K562 (cell line): ENCODE results near the gene KIF27. TPM values are rescaled to one million over a fixed set of nuclear protein-coding genes. Genes with fewer than 3 reads are reported as not detected.
A peak's percentile ranks its signal among the peaks of the same experiment; 100 is the strongest.

Experiments
- ATAC-seq: fragments of 200-7000 bp; cut with Tn5 transposase; 3 replicates; pipeline ENCODE4 v1.9.1; 2020; ENCODE audit warnings: moderate library complexity
- BruUV-seq: library from RNA; stranded (reverse); fragments of 400-500 nt; replicated peaks from 2 replicates; lab custom pipeline; 2021; lab: Mats Ljungman, UMichigan
- CTCF ChIA-PET: fragments of 300-600 bp; formaldehyde crosslinking; extraction: SDS; loops from one replicate; lab custom pipeline; 2021; ENCODE audit warnings: low intra/inter-chr PET ratio; lab: Yijun Ruan, JAX
- POLR2A ChIA-PET: fragments of 300-600, 350-650 bp; sonication (Branson Sonifier 250); formaldehyde crosslinking; extraction: SDS; loops from one replicate; lab custom pipeline; 2021; ENCODE audit warnings: antibody characterized with exemption, inconsistent platforms; lab: Yijun Ruan, JAX
- DNase-seq, 4 experiments: peaks; one replicate each; pipeline versions ENCODE4 v3.0.0 to v3.0.0-alpha.2; 2011 to 2018; ENCODE audit warnings: low spot score in 3 of 4, mixed read lengths in 3 of 4; ENCODE audit errors: extremely low read depth in 1 of 4
- FAIRE-seq: peaks from 2 replicates; lab custom pipeline; 2011; peaks lifted over from hg19 to GRCh38; lab: Jason Lieb, UNC
- H2AFZ ChIP-seq: 2 replicates; pipeline ENCODE4 v1.6.0; 2011; ENCODE audit warnings: low read depth, low read length, control low read depth, inconsistent platforms
- H3K27ac ChIP-seq: fragments of 200-600 bp; 3 replicates; pipeline ENCODE4 v1.8.0; 2011; ENCODE audit warnings: low read depth, mild to moderate bottlenecking, control low read depth, inconsistent platforms, low read length, moderate library complexity, mixed read lengths; ENCODE audit errors: extremely low read depth
- H3K27me3 ChIP-seq, 2 experiments: fragments of 300-600 bp in 1 of 2; 2 replicates in 1 of 2; 3 replicates in 1 of 2; pipeline versions ENCODE4 v1.6.0 to v1.8.0; 2011; ENCODE audit warnings: inconsistent platforms in 2 of 2, low read length in 2 of 2, mild to moderate bottlenecking in 1 of 2, mixed read lengths in 1 of 2, moderate library complexity in 1 of 2; ENCODE audit not compliant: control insufficient read depth in 2 of 2, insufficient read depth in 2 of 2
- H3K36me3 ChIP-seq: fragments of 300-600 bp; 3 replicates; pipeline ENCODE4 v1.8.0; 2011; ENCODE audit warnings: mild to moderate bottlenecking, low read length, inconsistent platforms; ENCODE audit not compliant: control insufficient read depth, insufficient read depth
- H3K4me1 ChIP-seq, 2 experiments: fragments of 200-600 bp in 1 of 2; replicated peaks in 1 of 2; 2 replicates in 1 of 2; 3 replicates in 1 of 2; pipeline versions ENCODE4 v1.5.1 to v1.8.0; 2011; ENCODE audit warnings: inconsistent platforms in 2 of 2, low read length in 2 of 2, mild to moderate bottlenecking in 1 of 2, mixed read lengths in 1 of 2, moderate library complexity in 1 of 2; ENCODE audit not compliant: control insufficient read depth in 2 of 2, insufficient read depth in 2 of 2
- H3K4me2 ChIP-seq: 2 replicates; pipeline ENCODE4 v1.6.1; 2011; ENCODE audit warnings: low read length, control low read depth, inconsistent platforms, mixed read lengths; ENCODE audit not compliant: insufficient read depth
- H3K4me3 ChIP-seq: fragments of 200-600 bp; sonication (generic), shearing (Covaris generic); 2 replicates; pipeline ENCODE4 v1.5.1; 2016; ENCODE audit warnings: control low read depth, inconsistent platforms
- H3K79me2 ChIP-seq: fragments of 200-600 bp; 3 replicates; pipeline ENCODE4 v1.8.0; 2011; ENCODE audit warnings: low read length, inconsistent platforms; ENCODE audit not compliant: control insufficient read depth, insufficient read depth
- H3K9ac ChIP-seq, 2 experiments: 2 replicates each; pipeline versions ENCODE4 v1.6.0 to v1.6.1; 2011; ENCODE audit warnings: low read depth in 2 of 2, low read length in 2 of 2, control low read depth in 1 of 2, inconsistent platforms in 1 of 2, mild to moderate bottlenecking in 1 of 2, mixed read lengths in 1 of 2; ENCODE audit not compliant: insufficient read depth in 1 of 2
- H3K9me1 ChIP-seq: one replicate; pipeline ENCODE4 v1.6.0; 2011; ENCODE audit warnings: inconsistent platforms, mild to moderate bottlenecking, low read length, moderate library complexity; ENCODE audit not compliant: control insufficient read depth, insufficient read depth
- H3K9me3 ChIP-seq: replicated peaks from 2 replicates; pipeline ENCODE4 v1.5.1; 2011; ENCODE audit warnings: low read depth, low read length, inconsistent platforms; ENCODE audit not compliant: control insufficient read depth, insufficient read depth
- H4K20me1 ChIP-seq: replicated peaks from 2 replicates; pipeline ENCODE4 v1.6.1; 2011; ENCODE audit warnings: low read length, inconsistent platforms, mixed read lengths; ENCODE audit not compliant: control insufficient read depth, insufficient read depth
- HDAC2 ChIP-seq: fragments of 450-650 bp; IDR thresholded peaks from 2 replicates; pipeline ENCODE4 v1.6.1; 2016; ENCODE audit warnings: mild to moderate bottlenecking
- MYC ChIP-seq, 2 experiments: fragments of 250-450 bp in 1 of 2; sonication (Bioruptor Pico) in 1 of 2; IDR thresholded peaks; 2 replicates each; pipeline versions ENCODE4 v1.5.1 to v1.6.1; 2012 to 2021; ENCODE audit warnings: low read depth in 2 of 2, borderline replicate concordance in 1 of 2, improper control_type of control experiment in 1 of 2, low read length in 1 of 2, mild to moderate bottlenecking in 1 of 2, moderate library complexity in 1 of 2
- ZNF561 ChIP-seq: fragments of 450-650 bp; formaldehyde crosslinking; conservative IDR thresholded peaks from 2 replicates; pipeline ENCODE4 v1.4.0; 2020; ENCODE audit warnings: mild to moderate bottlenecking, moderate library complexity
- ZNF699 ChIP-seq: fragments of 250-450 bp; sonication (Bioruptor Pico); IDR thresholded peaks from 2 replicates; pipeline ENCODE4 v1.8.0; 2021; ENCODE audit warnings: mild to moderate bottlenecking, moderate library complexity; ENCODE audit not compliant: insufficient replicate concordance
- WGBS: fragments of 100-300 bp; shearing (Covaris generic); methylation state at CpG from one replicate; pipeline ENCODE4 v1.1.6; 2016; ENCODE audit warnings: low coverage, mixed read lengths; ENCODE audit not compliant: insufficient coverage; ENCODE audit errors: missing lambda C conversion rate; 5-methylcytosine and 5-hydroxymethylcytosine counted together
- in situ Hi-C: fragments of 300-500 bp; cut with MboI; formaldehyde crosslinking; loops from 4 replicates; pipeline ENCODE4 v1.15.0; 2018; ENCODE audit warnings: inconsistent platforms, mixed read lengths
- intact Hi-C: fragments of 100-400 bp; cut with micrococcal nuclease; formaldehyde crosslinking; loops from 2 replicates; pipeline ENCODE4 v1.14.2; 2022
- polyA plus RNA-seq, 8 experiments: library from polyadenylated mRNA; depleted of rRNA in 4 of 8; stranded (reverse) in 5 of 8; unstranded in 3 of 8; fragments of >200 nt; fragmentation: Nextera tagmentation in 2 of 8; fragmentation: Illumina TruSeq in 1 of 8; extraction: Ambion mirVana in 2 of 8; extraction: Trizol in 1 of 8; gene quantifications; 2 replicates each; pipeline versions ENCODE4 v1.2.1 to v1.2.3, GENCODE V29; 2011 to 2014; ENCODE audit warnings: inconsistent platforms in 1 of 8, missing spikeins in 1 of 8
- total RNA-seq, 7 experiments: library from RNA; depleted of rRNA in 6 of 7; stranded (reverse); fragments of >200 nt in 6 of 7; fragmentation: Illumina TruSeq in 2 of 7; extraction: Trizol in 2 of 7; gene quantifications; 2 replicates each; pipeline versions ENCODE4 v1.2.1 to v1.2.3, GENCODE V29; 2011 to 2021; ENCODE audit warnings: low replicate concordance in 1 of 7
- TF ChIP-seq, protein P1 (sequence below): fragments of 250-450 bp; sonication (Bioruptor Pico); IDR thresholded peaks from 2 replicates; pipeline ENCODE4 v1.4.0; 2020; ENCODE audit warnings: borderline replicate concordance

KIF27 gene
- total and polyA plus RNA-seq, 9 of the 15 experiments (the other 6 are each of a cell fraction or from before 2014, with no cell fraction given), result 0.32 to 2.4 (median 0.98) TPM

GRCh38 chr9:83957248-83957513 lies 35.9 kb upstream of the KIF27 start:
- peak overlapping the region; percentile 75 for H3K4me3 ChIP-seq
- FAIRE-seq, result no peak
- WGBS, result 0% methylated on average over 4 of the region's 4 CpGs

More at GRCh38 chr9:83957248-83957513, 35.9 kb upstream of the KIF27 start:
- no peak for ATAC-seq
- DNase-seq, result no peak
- Histone ChIP-seq H4K20me1 (no peaks in the 10 kb centered on the region), H3K36me3 (peaks cover 9% of the 10 kb centered on the region; the same call in 1 of the 3 replicates), H2AFZ (peak overlapping the region; percentile 97), H3K27ac (peak overlapping the region; percentile 94), H3K4me2 (peak overlapping the region; percentile 91), H3K79me2 (peaks cover 23% of the 10 kb centered on the region), H3K4me1 (peaks cover 4 to 14% of the 10 kb centered on the region in 2 experiments; a peak in 4 of 5 replicates), H3K9ac (peak overlapping the region; percentile 97 to 98; a peak in 3 of 4 replicates), H3K9me3 (no peaks in the 10 kb centered on the region), H3K9me1 (no peaks in the 10 kb centered on the region), H3K27me3 (no peaks in the 10 kb centered on the region)
- ChIA-PET CTCF (no interaction called here), POLR2A (interaction anchor here (0.9 kb wide), 1 partner anchor 23 kb away, joined by 3 read pairs; the partner anchor contains the start of gene RMI1)
- intact Hi-C loops, result no loop called here
- in situ Hi-C loops, result no loop called here
- BruUV-seq, result no TSS peak
- TF ChIP-seq HDAC2 (no peak), ZNF699 (CRISPR knock-in tag) (no peak), ZNF561 (no peak), MYC (IDR thresholded peaks at IDR 0.05; ENCODE audit: low read depth, low read length) (no peak), MYC (CRISPR knock-in tag; IDR thresholded peaks at IDR 0.05; ENCODE audit: borderline replicate concordance, low read depth) (no peak)
- TF ChIP-seq, protein P1, sequence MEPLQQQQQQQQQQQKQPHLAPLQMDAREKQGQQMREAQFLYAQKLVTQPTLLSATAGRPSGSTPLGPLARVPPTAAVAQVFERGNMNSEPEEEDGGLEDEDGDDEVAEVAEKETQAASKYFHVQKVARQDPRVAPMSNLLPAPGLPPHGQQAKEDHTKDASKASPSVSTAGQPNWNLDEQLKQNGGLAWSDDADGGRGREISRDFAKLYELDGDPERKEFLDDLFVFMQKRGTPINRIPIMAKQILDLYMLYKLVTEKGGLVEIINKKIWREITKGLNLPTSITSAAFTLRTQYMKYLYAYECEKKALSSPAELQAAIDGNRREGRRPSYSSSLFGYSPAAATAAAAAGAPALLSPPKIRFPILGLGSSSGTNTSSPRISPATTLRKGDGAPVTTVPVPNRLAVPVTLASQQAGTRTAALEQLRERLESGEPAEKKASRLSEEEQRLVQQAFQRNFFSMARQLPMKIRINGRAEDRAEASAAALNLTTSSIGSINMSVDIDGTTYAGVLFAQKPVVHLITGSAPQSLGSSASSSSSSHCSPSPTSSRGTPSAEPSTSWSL, result no peak
